Prostate gland (tissue), 2 donors: ENCODE results near the gene KMO.

Experiments
- POLR2A ChIP-seq: fragments of 450-650 bp; IDR thresholded peaks from one replicate; pipeline ENCODE4 v1.6.1; 2016; ENCODE audit warnings: antibody characterized with exemption, mild to moderate bottlenecking
- POLR2AphosphoS5 ChIP-seq: sonication (generic); formaldehyde crosslinking; IDR thresholded peaks from one replicate; pipeline ENCODE4 v1.6.1; 2017; ENCODE audit warnings: antibody characterized with exemption
- TF ChIP-seq, protein P1 (sequence below), 4 experiments: fragments of 200-600 bp in 2 of 4; fragments of 450-650 bp in 2 of 4; sonication (generic) in 2 of 4; IDR thresholded peaks; 1 replicate in 3 of 4; 2 replicates in 1 of 4; pipeline ENCODE4 v1.5.1; 2016 to 2019; ENCODE audit warnings: antibody characterized with exemption in 4 of 4, mild to moderate bottlenecking in 2 of 4, moderate library complexity in 2 of 4

DNA sequence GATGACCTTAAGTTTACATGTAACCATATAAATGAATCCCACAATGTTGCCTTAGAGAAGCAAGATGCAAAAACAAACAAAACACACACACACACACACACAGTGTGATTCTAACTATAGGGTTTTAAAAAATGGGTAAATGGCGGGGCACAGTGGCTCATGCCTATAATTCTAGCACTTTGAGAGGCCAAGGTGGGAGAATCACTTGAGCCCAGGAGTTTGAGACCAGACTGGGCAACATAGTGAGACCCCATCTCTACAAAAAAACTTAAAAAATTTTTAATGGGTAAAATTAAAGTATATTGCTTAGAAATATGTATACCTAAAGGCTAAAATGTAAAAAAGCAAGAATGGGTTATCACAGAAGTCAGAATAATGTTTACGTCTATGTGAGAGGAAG is 15.8 kb downstream of the KMO start:
- TF ChIP-seq, protein P1, sequence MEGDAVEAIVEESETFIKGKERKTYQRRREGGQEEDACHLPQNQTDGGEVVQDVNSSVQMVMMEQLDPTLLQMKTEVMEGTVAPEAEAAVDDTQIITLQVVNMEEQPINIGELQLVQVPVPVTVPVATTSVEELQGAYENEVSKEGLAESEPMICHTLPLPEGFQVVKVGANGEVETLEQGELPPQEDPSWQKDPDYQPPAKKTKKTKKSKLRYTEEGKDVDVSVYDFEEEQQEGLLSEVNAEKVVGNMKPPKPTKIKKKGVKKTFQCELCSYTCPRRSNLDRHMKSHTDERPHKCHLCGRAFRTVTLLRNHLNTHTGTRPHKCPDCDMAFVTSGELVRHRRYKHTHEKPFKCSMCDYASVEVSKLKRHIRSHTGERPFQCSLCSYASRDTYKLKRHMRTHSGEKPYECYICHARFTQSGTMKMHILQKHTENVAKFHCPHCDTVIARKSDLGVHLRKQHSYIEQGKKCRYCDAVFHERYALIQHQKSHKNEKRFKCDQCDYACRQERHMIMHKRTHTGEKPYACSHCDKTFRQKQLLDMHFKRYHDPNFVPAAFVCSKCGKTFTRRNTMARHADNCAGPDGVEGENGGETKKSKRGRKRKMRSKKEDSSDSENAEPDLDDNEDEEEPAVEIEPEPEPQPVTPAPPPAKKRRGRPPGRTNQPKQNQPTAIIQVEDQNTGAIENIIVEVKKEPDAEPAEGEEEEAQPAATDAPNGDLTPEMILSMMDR (IDR thresholded peaks at IDR 0.05) = no peak
- TF ChIP-seq POLR2AphosphoS5 = no peak
- TF ChIP-seq POLR2A = no peak
